Activated CD4-positive, alpha-beta T cell treated with anti-CD3 and anti-CD28 coated beads, Interleukin-10, Interleukin-2, amounts not matched to agents 100 ng/mL and 50 ng/mL, durations not matched to agents 16 hours and 8 hours (primary cell): Measurements from ENCODE around the gene PCDHGC4.
A peak's percentile ranks its signal among the peaks of the same experiment; 100 is the strongest.

ENCODE experiments used
- DNase-seq: peaks from one replicate; pipeline ENCODE4 v3.0.0-alpha.2; 2020

PCDHGC4 gene

GRCh38 chr5:141512911-141513626, 28.2 kb downstream of the PCDHGC4 start:
- peak; percentile 46 for DNase-seq

DNA sequence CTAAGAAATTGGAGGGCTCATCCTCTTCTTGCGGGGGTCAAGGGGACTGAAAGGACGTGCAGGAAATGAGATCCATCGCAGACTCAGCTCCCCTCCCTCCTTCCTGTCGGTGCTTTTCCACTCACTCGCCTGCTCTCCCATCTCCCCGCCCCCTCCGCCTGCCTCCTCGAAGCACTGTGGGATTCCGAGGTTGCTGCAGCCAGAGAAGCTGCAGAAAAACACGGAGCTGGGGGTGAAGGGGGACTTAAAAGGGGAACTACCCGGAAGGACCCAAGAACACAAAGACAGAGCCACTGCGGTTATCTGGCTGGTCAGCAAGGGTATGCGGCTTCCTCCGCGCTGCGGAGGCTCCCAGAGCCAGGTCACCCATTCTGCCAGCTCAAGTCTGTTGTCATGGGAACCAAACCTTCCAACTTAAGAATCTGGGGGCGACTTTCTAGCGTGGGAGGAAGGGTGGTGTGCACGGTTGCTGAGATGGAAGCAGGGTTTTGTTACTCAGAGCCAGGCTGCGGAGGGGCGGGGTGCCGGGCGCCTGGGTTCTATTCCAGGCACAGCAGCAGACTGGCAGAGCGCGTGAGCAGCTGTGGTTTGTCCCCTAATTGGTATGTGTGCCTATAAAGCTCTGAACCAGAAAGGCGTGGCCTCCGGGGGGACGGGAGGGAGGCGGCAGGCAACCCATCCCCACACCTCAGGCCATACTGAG, 28.9 kb downstream of the PCDHGC4 start:
- DNase-seq, result peak; percentile 46

GRCh38 chr5:141514330-141515133, 29.7 kb downstream of the PCDHGC4 start:
- peak; percentile 25 for DNase-seq

DNA sequence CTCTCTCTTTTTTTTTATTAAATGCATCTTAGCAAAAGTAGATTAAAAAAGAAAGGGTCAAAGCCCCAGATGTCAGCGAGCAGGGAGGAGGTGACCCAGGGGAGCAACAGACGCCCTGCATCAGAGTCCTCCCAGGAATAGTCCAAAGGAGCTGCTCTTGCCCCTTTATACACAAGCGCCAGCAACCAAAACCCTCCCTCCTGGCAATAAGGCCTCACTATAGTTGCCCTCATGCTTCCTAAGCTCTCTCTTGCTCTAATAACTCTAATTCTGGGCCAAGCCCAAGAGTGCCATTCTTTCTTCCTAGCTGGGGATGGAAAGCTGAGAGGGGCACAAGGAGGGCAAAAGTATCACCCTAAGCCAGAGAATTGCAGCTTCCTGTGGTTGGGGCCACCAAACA, 30.3 kb downstream of the PCDHGC4 start:
- no peak for DNase-seq

- DNase-seq, result no peak
Measured at GRCh38 chr5:141515946-141516671, 31.3 kb downstream of the PCDHGC4 start.

GRCh38 chr5:141516672-141517025, 31.8 kb downstream of the PCDHGC4 start:
- no peak for DNase-seq

GRCh38 chr5:141517312-141517711, 32.5 kb downstream of the PCDHGC4 start:
- no peak for DNase-seq

DNA sequence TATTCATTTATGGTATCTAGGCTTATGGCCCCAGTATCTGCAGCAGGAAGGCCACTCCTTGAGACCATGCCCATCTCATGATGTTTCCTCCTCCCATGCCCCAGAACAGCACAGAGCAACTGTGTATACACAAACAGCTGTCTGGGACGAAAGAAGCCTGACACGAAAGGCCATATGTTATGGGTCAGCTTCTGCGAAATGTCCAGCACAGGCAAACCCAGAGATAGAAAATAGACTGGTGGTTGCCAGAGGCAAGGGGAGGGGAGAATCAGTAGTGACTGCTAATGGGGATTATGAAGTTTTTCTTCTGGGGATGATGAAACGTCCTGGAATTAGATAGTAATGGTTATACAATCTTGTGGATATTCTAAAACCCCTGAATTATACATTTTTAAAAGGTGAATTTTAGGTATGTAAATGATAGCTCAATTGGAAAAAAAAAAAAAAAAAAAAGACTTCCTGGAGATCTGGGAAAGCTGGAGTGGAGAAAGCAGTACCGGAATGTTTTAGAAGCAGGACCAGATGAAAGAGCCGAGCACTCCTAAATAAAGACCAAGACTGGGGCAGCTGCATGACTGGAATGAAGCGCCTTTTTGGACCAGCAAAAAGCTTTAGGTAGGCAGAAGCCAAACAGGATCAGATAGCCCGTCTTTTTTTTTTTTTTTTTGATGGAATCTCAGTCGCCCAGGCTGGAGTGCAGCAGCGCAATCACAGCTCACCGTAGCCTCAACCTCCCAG, 33.2 kb downstream of the PCDHGC4 start:
- no peak for DNase-seq

GRCh38 chr5:141518618-141519015, 33.8 kb downstream of the PCDHGC4 start:
- no peak for DNase-seq

DNA sequence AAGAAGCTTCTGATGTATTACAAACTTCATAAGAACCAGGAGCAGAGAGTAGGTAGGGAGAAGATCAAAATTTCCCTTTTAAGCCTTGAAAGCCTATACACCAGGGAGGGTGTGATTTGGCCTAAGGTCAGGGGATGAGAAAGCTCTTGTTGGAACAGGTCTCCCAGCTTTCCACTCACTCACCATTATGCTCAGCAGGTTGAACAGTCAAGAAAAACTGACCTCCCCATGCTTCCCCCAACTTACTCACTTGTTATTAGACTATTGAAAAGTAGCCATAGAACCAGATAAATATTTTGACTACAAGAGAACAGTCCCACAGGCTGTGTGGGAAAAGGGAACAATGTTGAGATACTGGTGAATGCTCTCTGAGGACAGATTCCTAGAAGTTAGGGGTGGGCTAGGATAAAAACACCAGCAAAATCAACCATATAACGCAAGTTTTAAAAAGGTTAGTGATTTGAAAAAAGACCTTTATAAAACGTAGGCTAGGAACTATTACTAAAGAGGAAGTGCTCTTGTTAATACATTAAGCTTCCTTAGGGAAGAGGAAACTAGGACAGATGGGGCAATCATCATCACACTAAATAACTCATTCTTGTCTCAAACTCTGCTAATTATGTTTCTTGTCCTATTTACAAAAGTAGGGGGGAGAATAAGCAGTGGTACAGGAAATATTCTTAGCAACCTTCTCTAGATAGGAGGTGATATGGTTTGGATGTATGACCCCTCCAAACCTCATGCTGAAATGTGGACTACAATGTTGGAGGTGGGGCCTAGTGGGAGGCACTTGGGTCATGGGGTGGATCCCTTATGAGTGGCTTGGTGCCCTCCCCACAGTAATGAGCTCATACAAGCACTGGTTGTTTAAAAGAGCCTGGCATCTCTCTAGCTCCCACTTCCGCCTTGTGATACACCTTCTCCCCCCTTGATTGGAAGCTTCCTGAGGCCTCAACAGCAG, 35.1 kb downstream of the PCDHGC4 start:
- DNase-seq, result no peak

DNA sequence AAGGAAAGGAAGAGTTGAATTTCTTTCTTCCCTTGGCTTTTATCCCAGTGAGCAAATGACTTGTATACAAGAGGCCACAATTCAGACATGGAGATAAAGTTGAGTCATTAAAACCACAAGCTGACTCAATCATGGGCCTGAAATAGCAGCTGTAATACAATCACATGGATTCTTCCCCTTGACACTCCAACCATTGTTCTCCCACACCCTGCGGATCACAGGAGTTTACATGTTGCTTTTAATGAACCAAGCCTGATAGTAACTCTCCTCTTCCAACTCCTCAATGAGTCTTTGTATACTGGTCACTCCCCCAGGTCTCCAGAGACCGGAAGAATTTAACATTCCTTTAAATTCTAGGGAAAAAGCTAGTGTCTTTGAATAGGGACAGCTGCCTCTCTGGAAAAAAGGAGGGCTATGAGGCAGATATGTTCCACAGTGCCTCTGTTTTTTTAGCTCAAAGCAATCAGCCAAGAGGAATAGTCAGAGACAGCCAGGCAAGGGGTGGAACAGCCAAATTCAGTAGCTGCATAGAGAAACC, 36.5 kb downstream of the PCDHGC4 start:
- peak; percentile 64 for DNase-seq

- no peak for DNase-seq
Measured at GRCh38 chr5:141522301-141522700, 37.5 kb downstream of the PCDHGC4 start.

- DNase-seq, result no peak
Measured at GRCh38 chr5:141523991-141524390, 39.2 kb downstream of the PCDHGC4 start.

GRCh38 chr5:141524604-141525597, 40.1 kb downstream of the PCDHGC4 start:
- peak; percentile 57 for DNase-seq

GRCh38 chr5:141525653-141526052, 40.8 kb downstream of the PCDHGC4 start:
- DNase-seq, result no peak

GRCh38 chr5:141527426-141527825, 42.6 kb downstream of the PCDHGC4 start:
- no peak for DNase-seq

DNA sequence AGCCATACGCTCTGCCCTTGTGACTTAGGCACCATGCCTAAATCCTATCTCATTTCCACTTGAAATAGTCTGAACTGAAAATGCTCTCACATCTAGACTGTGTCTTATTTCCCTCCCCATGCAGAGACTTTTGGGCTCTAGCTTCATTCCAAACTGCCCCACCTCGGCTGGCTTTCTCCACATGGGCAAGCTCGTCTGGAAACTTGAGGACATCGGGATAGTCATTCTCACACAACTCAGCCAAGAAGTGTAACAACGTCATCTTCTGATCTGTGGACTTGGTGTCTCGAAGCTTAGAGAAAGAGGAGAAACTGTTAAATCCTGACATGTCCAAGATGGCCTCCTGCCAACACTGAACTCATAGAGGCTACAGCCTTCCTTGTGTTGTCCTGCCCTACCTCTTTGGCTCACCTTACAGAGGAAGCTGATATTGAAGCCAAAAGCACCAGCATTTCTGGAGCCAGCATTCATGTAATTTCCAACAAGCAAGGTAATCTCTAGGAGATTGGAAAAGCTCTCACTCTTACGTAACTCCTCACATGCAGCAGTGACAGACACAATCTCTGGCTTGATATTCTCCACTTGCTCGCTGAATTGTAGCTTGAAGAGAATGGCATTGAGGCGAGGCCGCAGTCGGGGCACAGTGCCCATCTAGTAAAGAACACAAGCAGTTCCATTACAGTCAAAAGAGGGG, 43.6 kb downstream of the PCDHGC4 start:
- DNase-seq, result no peak

DNA sequence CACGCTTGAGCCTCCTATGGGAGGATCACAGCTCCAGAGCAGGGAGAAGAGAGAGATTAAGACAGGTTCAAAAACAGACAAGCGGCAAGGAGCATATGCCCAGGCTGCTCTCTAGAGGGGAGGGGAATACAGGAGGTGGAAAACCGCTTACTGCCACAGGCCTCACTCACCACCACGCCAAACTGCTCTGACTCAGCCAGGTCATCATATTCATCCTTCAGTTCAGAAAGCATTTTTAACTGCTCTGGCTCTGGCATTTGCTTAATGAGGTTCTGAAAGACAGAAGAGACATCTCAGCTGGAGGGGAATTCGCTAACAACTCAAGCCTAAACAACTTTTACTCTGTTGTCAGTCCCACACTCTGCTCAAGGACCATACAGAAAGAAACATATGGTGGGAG, 44.2 kb downstream of the PCDHGC4 start:
- DNase-seq, result no peak

- no peak for DNase-seq
Measured at GRCh38 chr5:141529873-141530272, 45.0 kb downstream of the PCDHGC4 start.
